ENCODE results near the gene EIF3K. TPM values are rescaled to one million over a fixed set of nuclear protein-coding genes. Genes with fewer than 3 reads are reported as not detected.

EIF3K gene
- total RNA-seq, 1 donor from 2014 or later, result 598 TPM

GRCh38 chr19:38580080-38580479 lies 38.9 kb upstream of the EIF3K start:
- no peak for DNase-seq
- Histone ChIP-seq H3K27me3 (ENCODE audit: low read depth) (no peaks in the 10 kb centered on the region), H3K4me1 (no peaks in the 10 kb centered on the region), H3K4me3 (no peak overlapping the region), H3K36me3 (no peaks in the 10 kb centered on the region), H3K27ac (replicated peaks) (no peak overlapping the region), H3K9me3 (replicated peaks) (no peaks in the 10 kb centered on the region)
- TF ChIP-seq CTCF (IDR thresholded peaks at IDR 0.05; ENCODE audit: borderline replicate concordance), result no peak
- intact Hi-C loops (cut with micrococcal nuclease), result no loop called here

GRCh38 chr19:38583219-38583984 lies 35.6 kb upstream of the EIF3K start:
- no peak overlapping the region for H3K27ac ChIP-seq (replicated peaks)
- H3K9me3 ChIP-seq (replicated peaks), result no peaks in the 10 kb centered on the region
- no peaks in the 10 kb centered on the region for H3K36me3 ChIP-seq
- intact Hi-C loops (cut with micrococcal nuclease), result no loop called here
- no peaks in the 10 kb centered on the region for H3K4me1 ChIP-seq
- no peak for DNase-seq
- TF ChIP-seq CTCF (IDR thresholded peaks at IDR 0.05; ENCODE audit: borderline replicate concordance), result no peak
- H3K27me3 ChIP-seq (ENCODE audit: low read depth), result no peaks in the 10 kb centered on the region
- no peak overlapping the region for H3K4me3 ChIP-seq

GRCh38 chr19:38583985-38584305 lies 35.0 kb upstream of the EIF3K start:
- Histone ChIP-seq H3K4me3 (no peak overlapping the region), H3K27me3 (ENCODE audit: low read depth) (no peaks in the 10 kb centered on the region), H3K4me1 (no peaks in the 10 kb centered on the region), H3K36me3 (no peaks in the 10 kb centered on the region), H3K27ac (replicated peaks) (no peak overlapping the region), H3K9me3 (replicated peaks) (no peaks in the 10 kb centered on the region)
- DNase-seq, result no peak
- no peak for TF ChIP-seq CTCF (IDR thresholded peaks at IDR 0.05; ENCODE audit: borderline replicate concordance)
- intact Hi-C loops (cut with micrococcal nuclease), result no loop called here

GRCh38 chr19:38587562-38587961 lies 31.4 kb upstream of the EIF3K start:
- intact Hi-C loops (cut with micrococcal nuclease), result no loop called here

GRCh38 chr19:38588041-38588440 lies 30.9 kb upstream of the EIF3K start:
- no peak for TF ChIP-seq CTCF (IDR thresholded peaks at IDR 0.05; ENCODE audit: borderline replicate concordance)
- no peak for DNase-seq
- Histone ChIP-seq H3K4me3 (no peak overlapping the region), H3K4me1 (no peaks in the 10 kb centered on the region), H3K9me3 (replicated peaks) (no peaks in the 10 kb centered on the region), H3K27me3 (ENCODE audit: low read depth) (peaks cover 11% of the 10 kb centered on the region), H3K36me3 (no peaks in the 10 kb centered on the region), H3K27ac (replicated peaks) (no peak overlapping the region)
- intact Hi-C loops (cut with micrococcal nuclease), result no loop called here

More at GRCh38 chr19:38587562-38587961, 31.4 kb upstream of the EIF3K start:
- no peaks in the 10 kb centered on the region for H3K4me1 ChIP-seq
- TF ChIP-seq CTCF (IDR thresholded peaks at IDR 0.05; ENCODE audit: borderline replicate concordance), result no peak
- H3K27me3 ChIP-seq (ENCODE audit: low read depth), result peaks cover 8% of the 10 kb centered on the region
- no peaks in the 10 kb centered on the region for H3K9me3 ChIP-seq (replicated peaks)
- no peak for DNase-seq
- no peak overlapping the region for H3K27ac ChIP-seq (replicated peaks)
- no peak overlapping the region for H3K4me3 ChIP-seq
- H3K36me3 ChIP-seq, result no peaks in the 10 kb centered on the region
